K562 (cell line): ENCODE measurements around the gene NECTIN4. TPM values are rescaled to one million over a fixed set of nuclear protein-coding genes. Genes with fewer than 3 reads are reported as not detected.
A peak's percentile ranks its signal among the peaks of the same experiment; 100 is the strongest.

ENCODE experiments used
- BRCA1 ChIP-seq, 2 experiments: fragments of 450-650 bp in 1 of 2; sonication (generic) in 1 of 2; formaldehyde crosslinking in 1 of 2; IDR thresholded peaks; 2 replicates each; pipeline versions ENCODE4 v1.5.0 to v1.6.1; 2017 to 2020; ENCODE audit warnings: mild to moderate bottlenecking in 1 of 2, missing genetic modification reagents in 1 of 2
- C11orf30 ChIP-seq: fragments of 450-650 bp; IDR thresholded peaks from 2 replicates; pipeline ENCODE4 v1.6.1; 2016; ENCODE audit warnings: low read depth, mild to moderate bottlenecking
- CREM ChIP-seq: IDR thresholded peaks from 2 replicates; pipeline ENCODE4 v1.6.1; 2014; ENCODE audit warnings: antibody characterized with exemption, low read depth
- EZH2 ChIP-seq: IDR thresholded peaks from 2 replicates; pipeline ENCODE4 v1.6.1; 2012; ENCODE audit warnings: low read depth, mild to moderate bottlenecking, inconsistent platforms, low read length, borderline replicate concordance
- FOXA3 ChIP-seq, 2 experiments: fragments of 450-650 bp in 1 of 2; sonication (generic) in 1 of 2; formaldehyde crosslinking; IDR thresholded peaks in 1 of 2; conservative IDR thresholded peaks in 1 of 2; 2 replicates each; pipeline versions ENCODE4 v1.4.0 to v1.8.0; 2020 to 2022; ENCODE audit warnings: mild to moderate bottlenecking in 2 of 2, missing genetic modification reagents in 1 of 2
- GABPB1 ChIP-seq: sonication (generic); formaldehyde crosslinking; IDR thresholded peaks from 2 replicates; pipeline ENCODE4 v1.8.0; 2022; ENCODE audit warnings: mild to moderate bottlenecking, missing genetic modification reagents
- HDAC2 ChIP-seq: fragments of 450-650 bp; IDR thresholded peaks from 2 replicates; pipeline ENCODE4 v1.6.1; 2016; ENCODE audit warnings: mild to moderate bottlenecking
- HMG20A ChIP-seq: fragments of 450-650 bp; formaldehyde crosslinking; conservative IDR thresholded peaks from 2 replicates; pipeline ENCODE4 v1.4.0; 2020; ENCODE audit warnings: mild to moderate bottlenecking, mixed read lengths
- MAFK ChIP-seq: IDR thresholded peaks from 2 replicates; pipeline ENCODE4 v1.6.1; 2011; ENCODE audit warnings: low read length, improper control_type of control experiment
- MAX ChIP-seq: sonication (generic); formaldehyde crosslinking; IDR thresholded peaks from 2 replicates; pipeline ENCODE4 v1.9.0; 2022; ENCODE audit warnings: mild to moderate bottlenecking, missing genetic modification reagents
- POLR2G ChIP-seq: fragments of 200-400 bp; formaldehyde crosslinking; IDR thresholded peaks from 2 replicates; pipeline ENCODE4 v1.6.1; 2017; ENCODE audit warnings: low read depth, mild to moderate bottlenecking, antibody characterized with exemption, low read length, moderate library complexity
- RUNX1 ChIP-seq: sonication (generic); IDR thresholded peaks from 2 replicates; pipeline ENCODE4 v1.6.1; 2016; ENCODE audit warnings: antibody characterized with exemption, low read depth
- SMAD4 ChIP-seq: fragments of 250-450 bp; sonication (Bioruptor Pico); conservative IDR thresholded peaks from 2 replicates; pipeline ENCODE4 v1.8.0; 2021; ENCODE audit warnings: inconsistent platforms, mild to moderate bottlenecking, moderate library complexity
- SMARCC2 ChIP-seq: fragments of 450-650 bp; IDR thresholded peaks from 2 replicates; pipeline ENCODE4 v1.6.1; 2017; ENCODE audit warnings: antibody characterized with exemption, moderate library complexity, mild to moderate bottlenecking, low read depth
- THRAP3 ChIP-seq: fragments of 450-650 bp; IDR thresholded peaks from 2 replicates; pipeline ENCODE4 v1.6.1; 2016; ENCODE audit warnings: mild to moderate bottlenecking, inconsistent platforms, borderline replicate concordance
- ZNF133 ChIP-seq: fragments of 250-450 bp; sonication (Bioruptor Pico); IDR thresholded peaks from 2 replicates; pipeline ENCODE4 v1.4.0; 2020; ENCODE audit warnings: mild to moderate bottlenecking
- ZNF197 ChIP-seq: fragments of 200-800 bp; sonication (Bioruptor generic); IDR thresholded peaks from 2 replicates; pipeline ENCODE4 v1.6.1; 2016; ENCODE audit warnings: low read depth, missing genetic modification characterization, missing compliant biosample characterization
- ZNF445 ChIP-seq: fragments of 250-450 bp; sonication (Bioruptor Pico); IDR thresholded peaks from 2 replicates; pipeline ENCODE4 v1.4.0; 2020; ENCODE audit warnings: low read depth, mild to moderate bottlenecking, moderate library complexity
- ZNF830 ChIP-seq: fragments of 250-450 bp; sonication (Bioruptor Pico); IDR thresholded peaks from 2 replicates; pipeline ENCODE4 v1.5.0; 2021; ENCODE audit warnings: mild to moderate bottlenecking
- ZZZ3 ChIP-seq: fragments of 450-650 bp; IDR thresholded peaks from 2 replicates; pipeline ENCODE4 v1.6.1; 2016; ENCODE audit warnings: antibody characterized with exemption, mild to moderate bottlenecking, moderate library complexity
- polyA plus RNA-seq, 8 experiments: library from polyadenylated mRNA; depleted of rRNA in 4 of 8; stranded (reverse) in 5 of 8; unstranded in 3 of 8; fragments of >200 nt; fragmentation: Nextera tagmentation in 2 of 8; fragmentation: Illumina TruSeq in 1 of 8; extraction: Ambion mirVana in 2 of 8; extraction: Trizol in 1 of 8; gene quantifications; 2 replicates each; pipeline versions ENCODE4 v1.2.1 to v1.2.3, GENCODE V29; 2011 to 2014; ENCODE audit warnings: inconsistent platforms in 1 of 8, missing spikeins in 1 of 8
- total RNA-seq, 7 experiments: library from RNA; depleted of rRNA in 6 of 7; stranded (reverse); fragments of >200 nt in 6 of 7; fragmentation: Illumina TruSeq in 2 of 7; extraction: Trizol in 2 of 7; gene quantifications; 2 replicates each; pipeline versions ENCODE4 v1.2.1 to v1.2.3, GENCODE V29; 2011 to 2021; ENCODE audit warnings: low replicate concordance in 1 of 7
- TF ChIP-seq, protein P1 (sequence below): fragments of 450-650 bp; formaldehyde crosslinking; IDR thresholded peaks from 2 replicates; pipeline ENCODE4 v1.4.0; 2022; ENCODE audit warnings: mild to moderate bottlenecking, moderate library complexity
- TF ChIP-seq, protein P2 (sequence below): fragments of 250-450 bp; sonication (Bioruptor Pico); IDR thresholded peaks from 2 replicates; pipeline ENCODE4 v1.4.0; 2020; ENCODE audit warnings: mild to moderate bottlenecking, moderate library complexity
- TF ChIP-seq, protein P3 (sequence below): IDR thresholded peaks from 3 replicates; pipeline ENCODE4 v1.6.1; 2011; ENCODE audit warnings: borderline replicate concordance, mild to moderate bottlenecking, moderate library complexity; ENCODE audit not compliant: insufficient read length; ENCODE audit errors: extremely low read depth

The NECTIN4 gene
- total and polyA plus RNA-seq, 9 of the 15 experiments (the other 6 are each of a cell fraction or from before 2014, with no cell fraction given), result 0.01 to 0.09 TPM; not detected in 7

- TF ChIP-seq EZH2, result no peak
- TF ChIP-seq MAFK, result peak; percentile 41; the same call in 1 of the 2 replicates
- no peak for TF ChIP-seq BRCA1 (IDR thresholded peaks at IDR 0.05)
- TF ChIP-seq BRCA1 (CRISPR knock-in tag; IDR thresholded peaks at IDR 0.05), result no peak
- no peak for TF ChIP-seq MAX (CRISPR knock-in tag)
- peak; percentile 70 for TF ChIP-seq C11orf30
- TF ChIP-seq HMG20A (CRISPR knock-in tag), result no peak
- no peak for TF ChIP-seq ZZZ3
- no peak for TF ChIP-seq SMAD4 (CRISPR knock-in tag)
- TF ChIP-seq GABPB1, result no peak
- TF ChIP-seq FOXA3 (CRISPR knock-in tag; conservative IDR thresholded peaks at IDR 0.05 in 1 of 2, IDR thresholded peaks at IDR 0.05 in 1 of 2), result no peak
- TF ChIP-seq ZNF445 (CRISPR knock-in tag), result no peak
- no peak for TF ChIP-seq ZNF830
- TF ChIP-seq, protein P1, sequence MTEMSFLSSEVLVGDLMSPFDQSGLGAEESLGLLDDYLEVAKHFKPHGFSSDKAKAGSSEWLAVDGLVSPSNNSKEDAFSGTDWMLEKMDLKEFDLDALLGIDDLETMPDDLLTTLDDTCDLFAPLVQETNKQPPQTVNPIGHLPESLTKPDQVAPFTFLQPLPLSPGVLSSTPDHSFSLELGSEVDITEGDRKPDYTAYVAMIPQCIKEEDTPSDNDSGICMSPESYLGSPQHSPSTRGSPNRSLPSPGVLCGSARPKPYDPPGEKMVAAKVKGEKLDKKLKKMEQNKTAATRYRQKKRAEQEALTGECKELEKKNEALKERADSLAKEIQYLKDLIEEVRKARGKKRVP, result no peak
- TF ChIP-seq ZNF133, result no peak
- peak; percentile 50; the same call in 1 of the 2 replicates for TF ChIP-seq HDAC2
- peak; percentile 9; the same call in 1 of the 2 replicates for TF ChIP-seq POLR2G
- no peak for TF ChIP-seq RUNX1
- TF ChIP-seq THRAP3, result peak; percentile 84; the same call in 1 of the 2 replicates
- TF ChIP-seq, protein P2, sequence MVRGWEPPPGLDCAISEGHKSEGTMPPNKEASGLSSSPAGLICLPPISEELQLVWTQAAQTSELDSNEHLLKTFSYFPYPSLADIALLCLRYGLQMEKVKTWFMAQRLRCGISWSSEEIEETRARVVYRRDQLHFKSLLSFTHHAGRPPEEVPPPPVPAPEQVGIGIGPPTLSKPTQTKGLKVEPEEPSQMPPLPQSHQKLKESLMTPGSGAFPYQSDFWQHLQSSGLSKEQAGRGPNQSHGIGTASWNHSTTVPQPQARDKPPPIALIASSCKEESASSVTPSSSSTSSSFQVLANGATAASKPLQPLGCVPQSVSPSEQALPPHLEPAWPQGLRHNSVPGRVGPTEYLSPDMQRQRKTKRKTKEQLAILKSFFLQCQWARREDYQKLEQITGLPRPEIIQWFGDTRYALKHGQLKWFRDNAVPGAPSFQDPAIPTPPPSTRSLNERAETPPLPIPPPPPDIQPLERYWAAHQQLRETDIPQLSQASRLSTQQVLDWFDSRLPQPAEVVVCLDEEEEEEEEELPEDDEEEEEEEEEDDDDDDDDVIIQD (CRISPR knock-in tag), result no peak
- peak; percentile 90 for TF ChIP-seq CREM
- TF ChIP-seq, protein P3, sequence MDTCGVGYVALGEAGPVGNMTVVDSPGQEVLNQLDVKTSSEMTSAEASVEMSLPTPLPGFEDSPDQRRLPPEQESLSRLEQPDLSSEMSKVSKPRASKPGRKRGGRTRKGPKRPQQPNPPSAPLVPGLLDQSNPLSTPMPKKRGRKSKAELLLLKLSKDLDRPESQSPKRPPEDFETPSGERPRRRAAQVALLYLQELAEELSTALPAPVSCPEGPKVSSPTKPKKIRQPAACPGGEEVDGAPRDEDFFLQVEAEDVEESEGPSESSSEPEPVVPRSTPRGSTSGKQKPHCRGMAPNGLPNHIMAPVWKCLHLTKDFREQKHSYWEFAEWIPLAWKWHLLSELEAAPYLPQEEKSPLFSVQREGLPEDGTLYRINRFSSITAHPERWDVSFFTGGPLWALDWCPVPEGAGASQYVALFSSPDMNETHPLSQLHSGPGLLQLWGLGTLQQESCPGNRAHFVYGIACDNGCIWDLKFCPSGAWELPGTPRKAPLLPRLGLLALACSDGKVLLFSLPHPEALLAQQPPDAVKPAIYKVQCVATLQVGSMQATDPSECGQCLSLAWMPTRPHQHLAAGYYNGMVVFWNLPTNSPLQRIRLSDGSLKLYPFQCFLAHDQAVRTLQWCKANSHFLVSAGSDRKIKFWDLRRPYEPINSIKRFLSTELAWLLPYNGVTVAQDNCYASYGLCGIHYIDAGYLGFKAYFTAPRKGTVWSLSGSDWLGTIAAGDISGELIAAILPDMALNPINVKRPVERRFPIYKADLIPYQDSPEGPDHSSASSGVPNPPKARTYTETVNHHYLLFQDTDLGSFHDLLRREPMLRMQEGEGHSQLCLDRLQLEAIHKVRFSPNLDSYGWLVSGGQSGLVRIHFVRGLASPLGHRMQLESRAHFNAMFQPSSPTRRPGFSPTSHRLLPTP, result no peak
- TF ChIP-seq SMARCC2, result no peak
- TF ChIP-seq ZNF197 (CRISPR knock-in tag), result no peak
Measured at GRCh38 chr1:161021165-161021969, 68.0 kb downstream of the NECTIN4 start (continued).
